ENCODE results near the gene LSR.

LSR gene

GRCh38 chr19:35253316-35254286 is 4.8 kb downstream of the LSR start:
- H3K36me3 ChIP-seq (ENCODE audit: insufficient read depth, insufficient read length, low read length): peaks cover 50% of the 10 kb centered on the region
- H3K4me3 ChIP-seq (ENCODE audit: insufficient read length, low read depth): no peak overlapping the region
- H3K4me1 ChIP-seq (ENCODE audit: insufficient read depth, insufficient read length): peaks cover 14% of the 10 kb centered on the region
- no peaks in the 10 kb centered on the region for H3K27me3 ChIP-seq (ENCODE audit: insufficient read depth, insufficient read length)
- TF ChIP-seq ZNF274 (IDR thresholded peaks at IDR 0.05; ENCODE audit: low read depth, low read length) (no peak), SUZ12 (IDR thresholded peaks at IDR 0.05; ENCODE audit: extremely low read depth, insufficient read depth, insufficient read length) (no peak), YY1 (IDR thresholded peaks at IDR 0.05; ENCODE audit: insufficient read depth, insufficient read length) (no peak)
- DNase-seq (ENCODE audit: low read depth, low spot score): no peak
- H3K9me3 ChIP-seq (ENCODE audit: insufficient read depth, low read length): no peaks in the 10 kb centered on the region
- H3K9ac ChIP-seq (ENCODE audit: insufficient read length, low read depth): no peak overlapping the region

GRCh38 chr19:35254341-35255297 is 5.8 kb downstream of the LSR start:
- no peaks in the 10 kb centered on the region for H3K9me3 ChIP-seq (ENCODE audit: insufficient read depth, low read length)
- TF ChIP-seq ZNF274 (IDR thresholded peaks at IDR 0.05; ENCODE audit: low read depth, low read length) (no peak), SUZ12 (IDR thresholded peaks at IDR 0.05; ENCODE audit: extremely low read depth, insufficient read depth, insufficient read length) (no peak), YY1 (IDR thresholded peaks at IDR 0.05; ENCODE audit: insufficient read depth, insufficient read length) (no peak)
- H3K36me3 ChIP-seq (ENCODE audit: insufficient read depth, insufficient read length, low read length): peaks cover 56% of the 10 kb centered on the region
- H3K4me1 ChIP-seq (ENCODE audit: insufficient read depth, insufficient read length): peaks cover 14% of the 10 kb centered on the region
- no peak overlapping the region for H3K9ac ChIP-seq (ENCODE audit: insufficient read length, low read depth)
- no peaks in the 10 kb centered on the region for H3K27me3 ChIP-seq (ENCODE audit: insufficient read depth, insufficient read length)
- no peak overlapping the region for H3K4me3 ChIP-seq (ENCODE audit: insufficient read length, low read depth)
- no peak for DNase-seq (ENCODE audit: low read depth, low spot score)

DNA sequence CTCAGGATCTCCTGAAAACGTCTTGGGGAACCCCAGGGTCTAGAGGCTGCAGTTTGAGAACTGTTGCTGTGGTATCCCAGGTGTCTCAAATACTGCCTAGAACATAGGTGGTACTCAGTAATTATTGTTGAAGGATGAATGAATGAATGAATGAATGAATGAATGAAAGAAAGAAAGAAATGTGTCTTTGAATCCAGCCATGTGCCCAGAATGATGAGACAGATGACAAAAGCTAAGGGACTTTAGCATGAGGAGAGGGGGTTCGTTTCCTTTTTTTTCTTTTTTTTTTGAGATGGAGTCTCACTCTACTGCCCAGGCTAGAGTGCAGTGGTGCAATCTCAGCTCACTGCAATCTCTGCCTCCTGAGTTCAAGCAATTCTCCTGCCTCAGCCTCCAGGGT is 7.8 kb downstream of the LSR start:
- Histone ChIP-seq H3K27me3 (ENCODE audit: insufficient read depth, insufficient read length) (no peaks in the 10 kb centered on the region), H3K4me1 (ENCODE audit: insufficient read depth, insufficient read length) (peaks cover 11% of the 10 kb centered on the region), H3K9ac (ENCODE audit: insufficient read length, low read depth) (no peak overlapping the region), H3K9me3 (ENCODE audit: insufficient read depth, low read length) (no peaks in the 10 kb centered on the region), H3K4me3 (ENCODE audit: insufficient read length, low read depth) (no peak overlapping the region), H3K36me3 (ENCODE audit: insufficient read depth, insufficient read length, low read length) (peaks cover 53% of the 10 kb centered on the region)
- TF ChIP-seq ZNF274 (IDR thresholded peaks at IDR 0.05; ENCODE audit: low read depth, low read length) (no peak), YY1 (IDR thresholded peaks at IDR 0.05; ENCODE audit: insufficient read depth, insufficient read length) (no peak), SUZ12 (IDR thresholded peaks at IDR 0.05; ENCODE audit: extremely low read depth, insufficient read depth, insufficient read length) (no peak)
- DNase-seq (ENCODE audit: low read depth, low spot score): no peak

GRCh38 chr19:35257113-35257461 is 8.3 kb downstream of the LSR start:
- peaks cover 13% of the 10 kb centered on the region for H3K4me1 ChIP-seq (ENCODE audit: insufficient read depth, insufficient read length)
- no peak for TF ChIP-seq SUZ12 (IDR thresholded peaks at IDR 0.05; ENCODE audit: extremely low read depth, insufficient read depth, insufficient read length)
- no peak for TF ChIP-seq ZNF274 (IDR thresholded peaks at IDR 0.05; ENCODE audit: low read depth, low read length)
- TF ChIP-seq YY1 (IDR thresholded peaks at IDR 0.05; ENCODE audit: insufficient read depth, insufficient read length): no peak
- H3K36me3 ChIP-seq (ENCODE audit: insufficient read depth, insufficient read length, low read length): peaks cover 51% of the 10 kb centered on the region
- DNase-seq (ENCODE audit: low read depth, low spot score): no peak
- no peak overlapping the region for H3K4me3 ChIP-seq (ENCODE audit: insufficient read length, low read depth)
- H3K27me3 ChIP-seq (ENCODE audit: insufficient read depth, insufficient read length): no peaks in the 10 kb centered on the region
- H3K9me3 ChIP-seq (ENCODE audit: insufficient read depth, low read length): no peaks in the 10 kb centered on the region
- no peak overlapping the region for H3K9ac ChIP-seq (ENCODE audit: insufficient read length, low read depth)

DNA sequence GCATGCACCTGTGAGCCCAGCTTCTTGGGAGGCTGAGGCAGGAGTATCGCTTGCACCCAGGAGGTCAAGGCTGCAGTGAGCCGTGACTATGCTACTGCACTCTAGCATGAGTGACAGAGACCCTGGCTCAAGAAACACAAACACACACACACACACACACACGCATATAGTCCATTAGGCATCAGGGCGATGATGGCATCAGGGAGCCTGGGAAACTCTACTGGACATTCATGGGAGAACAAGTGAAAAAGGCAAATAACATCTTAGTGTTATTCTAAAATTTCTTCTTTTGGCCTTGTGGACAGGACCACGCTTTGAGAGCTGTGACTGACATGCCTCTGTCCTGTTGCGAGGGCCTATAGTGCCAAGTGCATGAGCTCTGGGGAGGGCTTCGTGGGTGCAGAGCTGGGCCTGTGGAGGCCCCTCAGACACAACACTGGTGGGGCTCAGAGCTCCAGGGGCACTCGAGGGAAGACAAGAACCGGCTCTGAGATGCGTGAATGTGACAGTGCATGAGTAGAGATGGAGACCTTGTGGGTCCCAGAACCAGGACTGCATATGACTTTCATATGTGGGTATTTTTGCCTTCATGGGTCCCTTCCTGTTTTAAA is 12.0 kb downstream of the LSR start:
- Histone ChIP-seq H3K4me1 (ENCODE audit: insufficient read depth, insufficient read length) (peaks cover 15% of the 10 kb centered on the region), H3K36me3 (ENCODE audit: insufficient read depth, insufficient read length, low read length) (peaks cover 39% of the 10 kb centered on the region)
- no peak for DNase-seq (ENCODE audit: low read depth, low spot score)

GRCh38 chr19:35261356-35262100 is 12.7 kb downstream of the LSR start:
- Histone ChIP-seq H3K4me3 (ENCODE audit: insufficient read length, low read depth) (no peak overlapping the region), H3K36me3 (ENCODE audit: insufficient read depth, insufficient read length, low read length) (peaks cover 47% of the 10 kb centered on the region), H3K27me3 (ENCODE audit: insufficient read depth, insufficient read length) (no peaks in the 10 kb centered on the region), H3K9ac (ENCODE audit: insufficient read length, low read depth) (no peak overlapping the region), H3K4me1 (ENCODE audit: insufficient read depth, insufficient read length) (peaks cover 17% of the 10 kb centered on the region), H3K9me3 (ENCODE audit: insufficient read depth, low read length) (no peaks in the 10 kb centered on the region)
- no peak for TF ChIP-seq YY1 (IDR thresholded peaks at IDR 0.05; ENCODE audit: insufficient read depth, insufficient read length)
- no peak for TF ChIP-seq SUZ12 (IDR thresholded peaks at IDR 0.05; ENCODE audit: extremely low read depth, insufficient read depth, insufficient read length)
- no peak for TF ChIP-seq ZNF274 (IDR thresholded peaks at IDR 0.05; ENCODE audit: low read depth, low read length)
- no peak for DNase-seq (ENCODE audit: low read depth, low spot score)

More for the DNA sequence above, 12.0 kb downstream of the LSR start:
- Histone ChIP-seq H3K27me3 (ENCODE audit: insufficient read depth, insufficient read length) (no peaks in the 10 kb centered on the region), H3K9me3 (ENCODE audit: insufficient read depth, low read length) (no peaks in the 10 kb centered on the region), H3K4me3 (ENCODE audit: insufficient read length, low read depth) (no peak overlapping the region), H3K9ac (ENCODE audit: insufficient read length, low read depth) (no peak overlapping the region)
- TF ChIP-seq YY1 (IDR thresholded peaks at IDR 0.05; ENCODE audit: insufficient read depth, insufficient read length) (no peak), ZNF274 (IDR thresholded peaks at IDR 0.05; ENCODE audit: low read depth, low read length) (no peak), SUZ12 (IDR thresholded peaks at IDR 0.05; ENCODE audit: extremely low read depth, insufficient read depth, insufficient read length) (no peak)

Data from NT2/D1 (cell line).